ENCODE data around the gene ZNF570.

GRCh38 chr19:37472165-37472564, 3.0 kb downstream of the ZNF570 start:
- TF ChIP-seq ZNF530 (tag by site-specific recombination; IDR thresholded peaks at IDR 0.05; ENCODE audit: low read depth) (no peak), ZBTB7A (tag by site-specific recombination; IDR thresholded peaks at IDR 0.05; ENCODE audit: low read depth) (no peak), ZNF677 (tag by site-specific recombination; IDR thresholded peaks at IDR 0.05) (no peak), REST (tag by site-specific recombination; IDR thresholded peaks at IDR 0.05) (no peak), ZNF132 (tag by site-specific recombination; IDR thresholded peaks at IDR 0.05; ENCODE audit: borderline replicate concordance) (no peak), ZNF394 (tag by site-specific recombination; IDR thresholded peaks at IDR 0.05; ENCODE audit: borderline replicate concordance) (no peak), CTCF (tag by site-specific recombination; IDR thresholded peaks at IDR 0.05) (no peak)

All from HEK293 (cell line).